HG02885 (cell line): ENCODE results near the gene RAB31.

Experiments used
- ATAC-seq: cut with Tn5 transposase; IDR thresholded peaks from one replicate; pipeline ENCODE4 v1.9.1; 2021; ENCODE audit warnings: mild to moderate bottlenecking; ENCODE audit not compliant: unreplicated experiment, poor library complexity

RAB31 gene

DNA sequence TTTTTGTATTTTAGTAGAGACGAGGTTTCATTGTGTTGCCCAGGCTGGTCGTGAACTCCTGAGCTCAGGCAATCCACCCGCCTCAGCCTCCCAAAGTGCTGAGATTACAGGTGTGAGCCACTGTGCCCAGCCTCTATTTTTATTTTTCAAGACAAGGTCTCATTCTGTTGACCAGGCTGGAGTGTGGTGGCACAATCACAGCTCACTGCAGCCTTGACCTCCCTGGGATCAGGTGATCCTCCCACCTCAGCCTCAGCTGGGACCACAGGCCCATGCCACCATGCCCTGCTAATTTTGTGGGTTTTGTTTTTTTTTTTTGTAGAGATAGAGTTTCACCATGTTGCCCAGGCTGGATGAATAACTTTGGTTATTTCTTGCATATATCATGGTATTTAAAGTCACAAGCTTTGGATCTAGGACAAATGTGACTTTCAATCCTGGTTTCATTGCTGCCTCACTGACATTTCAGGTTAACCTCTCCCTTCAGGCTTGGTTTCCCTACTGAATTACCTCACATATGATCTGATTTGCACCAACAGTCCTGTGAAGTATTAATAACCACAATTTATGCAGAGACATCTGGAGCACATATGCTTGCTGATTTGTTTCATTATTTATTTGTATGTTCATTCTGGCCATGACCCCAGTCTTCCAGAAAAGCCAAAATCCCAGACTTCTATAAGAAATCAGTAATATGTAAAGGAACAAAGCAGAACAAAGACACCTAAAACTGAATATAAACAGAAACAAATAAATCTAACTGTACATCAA, 17.5 kb upstream of the RAB31 start:
- ATAC-seq, result no peak

DNA sequence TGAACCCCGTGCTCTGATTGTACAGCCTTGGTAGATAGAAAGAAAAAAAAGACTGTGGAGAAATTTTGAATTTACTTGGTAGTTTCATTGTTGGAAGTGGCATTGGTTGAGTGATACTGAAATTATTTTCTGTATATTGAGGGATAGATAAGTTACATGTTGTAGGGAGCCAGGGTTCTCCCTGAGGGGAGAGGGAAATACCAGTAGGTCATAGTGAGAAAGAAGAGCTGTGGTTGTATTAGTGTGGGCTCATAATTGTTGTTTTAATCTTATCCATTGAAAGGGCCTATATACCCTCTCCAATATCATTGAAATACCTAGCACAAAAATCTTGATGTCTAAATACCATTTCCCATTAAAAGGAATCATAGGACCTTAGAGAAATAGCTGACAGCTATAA, 16.9 kb upstream of the RAB31 start:
- ATAC-seq, result no peak

DNA sequence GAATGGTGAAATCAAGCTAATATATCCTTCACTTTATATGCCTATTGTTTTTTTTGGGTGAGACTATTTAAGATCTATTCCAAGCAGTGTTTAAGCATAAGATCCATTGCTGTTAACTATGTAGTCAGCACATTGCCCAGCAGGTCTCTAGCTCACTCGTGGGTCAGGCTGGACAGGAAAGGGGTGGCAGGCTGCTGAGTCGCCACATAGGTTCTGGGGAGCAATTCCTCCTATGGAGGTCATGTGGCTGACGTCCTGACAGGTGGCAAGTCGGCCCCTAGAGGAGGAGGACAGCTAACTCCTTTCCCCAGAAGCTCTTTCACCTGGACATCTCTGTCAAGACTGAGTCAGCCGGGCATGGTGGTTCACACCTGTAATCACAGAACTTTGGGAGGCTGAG, 13.9 kb upstream of the RAB31 start:
- ATAC-seq, result no peak

DNA sequence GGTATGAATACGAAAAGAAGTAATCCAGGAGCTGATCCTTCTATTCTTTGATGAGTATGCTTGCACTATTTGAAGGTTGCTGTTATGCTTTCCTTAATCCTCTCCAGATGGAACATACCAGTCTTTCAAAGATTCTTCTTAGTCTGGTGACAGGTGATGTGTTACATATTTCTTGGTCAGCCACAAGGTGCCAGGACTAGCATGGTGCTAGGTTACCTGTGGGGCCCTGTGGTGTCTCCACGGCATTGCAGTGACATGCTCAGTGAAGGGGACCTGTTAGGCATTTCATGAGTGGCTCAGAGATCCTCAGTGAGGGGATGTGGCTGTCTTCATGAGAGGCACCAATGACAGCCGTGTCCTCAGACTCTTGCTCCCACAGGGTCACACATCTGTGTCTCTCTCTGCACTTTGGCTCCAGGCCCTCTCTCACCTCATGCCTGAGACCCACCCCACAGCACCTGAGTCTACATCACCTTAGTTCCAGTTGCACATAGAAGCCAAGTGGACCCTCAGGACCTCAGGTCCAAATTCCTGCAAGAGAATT, 13.1 kb upstream of the RAB31 start:
- ATAC-seq, result no peak

- ATAC-seq, result no peak
Observed at GRCh38 chr18:9695605-9696004, 12.5 kb upstream of the RAB31 start.

- no peak for ATAC-seq
Observed at GRCh38 chr18:9696112-9696511, 12.0 kb upstream of the RAB31 start.

GRCh38 chr18:9696701-9697100, 11.4 kb upstream of the RAB31 start:
- no peak for ATAC-seq

- ATAC-seq, result no peak
Observed at GRCh38 chr18:9697121-9697520, 11.0 kb upstream of the RAB31 start.

- no peak for ATAC-seq
Observed at GRCh38 chr18:9698497-9698896, 9.6 kb upstream of the RAB31 start.

GRCh38 chr18:9700261-9700796, 7.8 kb upstream of the RAB31 start:
- no peak for ATAC-seq

GRCh38 chr18:9701609-9702349, 6.3 kb upstream of the RAB31 start:
- no peak for ATAC-seq

DNA sequence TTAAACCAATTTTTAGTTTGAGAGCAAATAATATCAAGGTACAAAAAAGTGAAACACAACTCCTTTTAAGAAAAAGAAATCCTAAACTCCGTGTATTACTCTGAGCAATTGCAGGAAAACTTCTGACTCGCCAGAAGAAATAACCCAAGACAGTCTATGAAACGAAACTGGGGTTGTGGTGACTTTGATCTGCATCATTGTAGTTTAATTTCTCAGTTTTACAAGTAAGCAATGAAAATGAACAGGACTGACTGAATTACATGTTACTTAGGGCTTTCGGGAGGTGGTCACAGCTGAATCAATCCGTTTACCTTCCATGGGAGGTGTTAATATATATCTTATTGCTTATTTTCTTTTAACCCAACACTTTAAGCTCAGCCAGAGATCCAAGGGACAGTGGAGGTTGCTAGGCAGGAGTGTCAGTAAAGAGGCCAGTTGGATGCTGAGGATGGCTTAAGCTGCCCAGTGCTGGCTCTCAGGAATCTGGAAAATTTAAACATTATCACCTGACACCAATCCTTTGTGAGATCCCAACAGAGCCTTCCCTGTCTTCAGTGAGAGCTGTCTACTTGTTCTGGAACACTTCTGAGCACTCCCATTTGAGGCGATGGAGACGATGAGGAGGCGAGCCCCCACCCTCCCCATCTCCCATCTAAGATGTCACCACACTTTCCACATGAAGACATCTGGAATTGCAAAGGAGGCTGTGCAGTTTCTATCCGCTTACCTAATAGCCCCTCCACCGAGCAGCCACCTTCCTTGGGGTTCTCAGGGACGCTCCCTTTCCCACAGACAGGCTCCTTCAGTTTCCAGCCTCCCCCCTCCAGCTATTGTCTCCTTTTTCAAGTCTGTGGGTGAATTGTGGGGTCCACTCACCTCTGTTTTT, 3.6 kb upstream of the RAB31 start:
- ATAC-seq, result no peak

- no peak for ATAC-seq
Observed at GRCh38 chr18:9705183-9705829, 2.8 kb upstream of the RAB31 start.

- ATAC-seq, result no peak
Observed at GRCh38 chr18:9706081-9706935, 1.8 kb upstream of the RAB31 start.

- ATAC-seq, result no peak
Observed at GRCh38 chr18:9707381-9708056, 582 bp upstream of the RAB31 start.

DNA sequence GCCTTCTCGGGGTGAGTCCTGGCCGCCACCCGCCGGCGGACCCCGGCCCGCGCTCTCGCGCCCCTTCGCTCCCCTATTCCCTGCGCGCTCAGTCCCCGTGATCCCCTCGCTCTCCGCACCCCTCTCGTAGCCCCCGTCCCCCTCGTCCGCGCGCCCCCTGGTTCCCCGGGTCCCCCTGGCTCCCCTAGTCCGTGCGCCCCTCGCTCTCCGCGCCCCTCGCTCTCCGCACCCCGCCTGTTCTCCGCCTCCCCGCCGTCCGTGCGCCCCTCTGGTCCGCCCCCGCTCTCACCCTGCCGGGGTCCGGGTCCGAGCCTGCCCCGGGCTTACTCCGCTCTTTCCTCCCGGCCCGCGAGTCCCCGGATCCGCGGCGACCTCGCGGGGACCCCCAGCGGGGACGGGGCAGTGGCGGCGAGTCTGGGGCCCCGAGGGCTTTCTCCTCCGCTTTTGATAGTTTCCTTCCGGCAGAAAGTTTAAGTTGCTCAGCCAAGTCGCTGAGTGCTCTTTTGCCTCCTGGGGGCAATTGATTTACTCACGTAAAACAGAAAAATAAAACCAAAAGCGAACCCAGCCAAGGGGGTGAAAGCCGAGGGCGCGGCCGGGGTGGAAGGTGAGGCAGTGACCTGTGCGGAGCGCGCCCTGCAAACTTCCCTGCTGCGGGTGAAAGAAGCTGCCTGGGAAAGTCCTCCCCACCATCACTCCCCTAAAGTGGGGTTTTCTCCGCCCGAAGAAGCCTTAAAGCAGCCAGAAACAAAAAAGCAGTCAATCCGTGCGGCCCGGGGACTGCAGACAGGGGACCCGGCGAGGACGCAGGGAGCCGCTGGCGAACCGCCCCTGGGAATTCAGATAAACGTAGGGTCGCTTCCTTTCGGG, 568 bp downstream of the RAB31 start:
- no peak for ATAC-seq

DNA sequence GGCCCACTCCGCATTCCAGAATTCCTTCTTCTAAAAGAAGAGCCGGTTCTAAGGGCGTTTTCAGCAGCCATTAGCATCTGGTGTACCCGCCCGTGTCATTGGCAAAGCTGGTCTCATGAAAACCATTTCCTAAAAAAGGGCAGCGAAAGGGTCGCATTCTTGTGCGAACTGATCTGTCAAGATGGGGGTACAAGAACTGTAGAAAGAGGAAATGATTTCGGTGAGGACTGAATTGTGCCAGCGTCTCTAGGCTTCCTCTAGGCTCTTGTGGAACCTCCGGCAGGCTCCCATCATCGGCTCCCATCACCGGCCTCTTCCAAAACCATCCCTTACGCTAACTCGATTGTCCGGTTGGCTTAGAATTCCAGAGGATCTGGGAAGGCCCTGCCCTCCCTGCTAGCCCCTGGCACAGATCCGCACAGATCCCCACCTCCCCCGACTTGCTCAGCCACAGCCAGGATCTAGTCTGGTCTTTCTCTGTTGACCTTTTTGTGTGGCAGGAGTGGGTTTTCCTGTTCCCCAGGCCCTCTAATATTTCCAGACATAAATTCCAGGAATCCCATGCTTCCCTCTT, 1.3 kb downstream of the RAB31 start:
- no peak for ATAC-seq
